Spleen (tissue), 7 donors: ENCODE results near the gene DBT.

Source experiments
- CTCF ChIP-seq, 11 experiments: fragments of 200-600 bp in 7 of 11; fragments of 450-650 bp in 4 of 11; sonication (generic) in 4 of 11; IDR thresholded peaks in 8 of 11; conservative IDR thresholded peaks in 3 of 11; 1 replicate in 7 of 11; 2 replicates in 4 of 11; pipeline versions ENCODE4 v1.4.0 to v1.8.0; 2016 to 2021; ENCODE audit warnings: antibody characterized with exemption in 11 of 11, inconsistent platforms in 4 of 11, mild to moderate bottlenecking in 1 of 11
- POLR2A ChIP-seq, 3 donors: fragments of 450-650 bp; IDR thresholded peaks; one replicate each; pipeline ENCODE4 v1.5.1; 2017; ENCODE audit warnings: antibody characterized with exemption in 3 of 3, mild to moderate bottlenecking in 1 of 3
- donor health status: DM: no; HTN: no; CAD: no; lungs with moderate emphysema.
- donor health status: DM: no; HTN: no; CAD: no.
- donor health status: DM: no; HTN: no; CAD: no.

GRCh38 chr1:100240631-100241030, 9.0 kb downstream of the DBT start:
- TF ChIP-seq CTCF (IDR thresholded peaks at IDR 0.05 in 8 of 11, conservative IDR thresholded peaks at IDR 0.05 in 3 of 11), result no peak
- TF ChIP-seq POLR2A (IDR thresholded peaks at IDR 0.05), result no peak
